Measurements from ENCODE around the gene IDUA. TPM values are rescaled to one million over a fixed set of nuclear protein-coding genes. Genes with fewer than 3 reads are reported as not detected.

IDUA gene
- total RNA-seq, 1 donor from 2014 or later, result 9.5 TPM

DNA sequence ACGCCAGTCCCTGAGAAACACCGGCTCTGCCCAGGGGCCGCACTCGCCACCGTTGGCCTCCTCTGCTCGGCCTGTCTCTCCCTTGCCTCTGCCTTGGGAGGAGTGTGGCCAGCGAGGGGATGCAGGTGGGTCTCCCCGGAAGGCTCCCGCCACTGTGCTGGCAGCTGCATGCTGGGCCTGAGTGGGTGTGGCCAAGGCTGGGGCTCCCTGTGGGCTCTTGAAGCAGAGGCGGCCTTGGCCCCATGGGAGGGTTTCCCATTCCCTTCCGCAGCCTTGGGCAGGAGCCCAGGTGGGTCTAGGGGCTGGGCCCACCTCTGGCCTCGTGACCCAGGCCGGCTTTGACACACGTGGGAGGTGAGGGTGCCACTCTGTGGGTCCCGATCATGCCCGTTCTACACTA, 43.7 kb downstream of the IDUA start:
- no peak for DNase-seq (ENCODE audit: low read depth in 2 of 2)

DNA sequence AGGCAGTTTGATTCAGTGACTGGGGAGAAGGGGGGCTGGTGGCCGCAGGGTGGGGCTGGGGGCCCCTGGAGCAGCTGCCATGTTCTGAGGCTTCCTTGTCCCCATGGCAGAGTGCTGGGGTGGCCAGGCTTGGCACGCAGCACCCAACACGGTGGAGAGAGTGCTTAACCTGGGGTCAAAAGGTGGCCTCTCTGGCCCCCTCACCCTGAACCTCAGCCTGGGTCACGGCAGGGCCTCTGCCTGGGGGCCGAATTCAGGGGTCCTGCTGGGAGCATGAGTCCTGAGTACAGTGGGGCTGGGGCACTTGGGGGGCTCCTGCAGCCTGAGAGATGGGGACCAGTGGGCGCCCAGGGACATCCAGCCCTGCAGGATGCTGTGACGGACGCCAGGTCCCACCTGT, 44.5 kb downstream of the IDUA start:
- DNase-seq (ENCODE audit: low read depth in 2 of 2), result no peak

DNA sequence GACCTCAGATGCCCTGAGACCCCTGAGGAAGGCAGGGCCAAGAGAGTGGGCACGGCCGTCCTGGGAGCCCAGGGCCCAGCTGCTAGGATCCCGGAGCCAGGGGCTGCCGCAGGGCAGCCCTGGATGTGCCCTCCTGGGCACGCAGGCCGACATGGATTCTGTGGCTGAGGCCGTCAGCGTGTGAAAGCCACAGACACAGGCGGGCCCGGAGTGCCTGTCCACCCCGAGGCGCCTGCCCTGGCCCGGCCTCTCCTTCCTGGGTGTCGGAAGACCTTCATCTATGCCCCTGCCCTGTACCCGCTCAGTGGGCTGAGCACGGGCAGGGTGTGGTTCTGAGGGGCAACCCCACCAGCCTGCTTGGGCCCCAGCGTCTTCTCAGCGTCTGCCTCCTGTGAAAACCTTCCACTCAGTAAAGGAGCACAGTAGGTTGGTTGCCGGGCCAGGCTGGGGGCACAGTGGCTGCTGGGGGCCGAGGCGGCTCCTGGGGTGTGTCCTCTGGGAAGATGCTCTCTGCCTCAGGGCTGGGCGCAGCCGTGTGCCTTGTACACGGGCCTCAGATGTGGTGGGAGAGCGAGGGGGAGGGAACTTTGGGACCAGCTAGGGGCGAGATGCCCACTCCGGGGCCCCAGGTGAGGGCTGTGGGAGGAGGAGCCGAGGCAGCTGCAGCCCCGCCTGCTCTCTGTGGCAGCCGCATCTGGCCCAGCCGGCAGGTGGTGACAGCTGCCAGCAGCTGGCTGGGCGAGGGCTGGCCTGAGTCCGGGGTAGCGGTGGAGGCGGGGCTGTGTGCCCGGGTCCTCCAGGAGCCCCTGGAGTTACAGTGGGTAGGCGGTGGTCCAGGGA, 45.3 kb downstream of the IDUA start:
- DNase-seq (ENCODE audit: low read depth in 2 of 2), result peak in 1 of 2 donors; percentile 39

DNA sequence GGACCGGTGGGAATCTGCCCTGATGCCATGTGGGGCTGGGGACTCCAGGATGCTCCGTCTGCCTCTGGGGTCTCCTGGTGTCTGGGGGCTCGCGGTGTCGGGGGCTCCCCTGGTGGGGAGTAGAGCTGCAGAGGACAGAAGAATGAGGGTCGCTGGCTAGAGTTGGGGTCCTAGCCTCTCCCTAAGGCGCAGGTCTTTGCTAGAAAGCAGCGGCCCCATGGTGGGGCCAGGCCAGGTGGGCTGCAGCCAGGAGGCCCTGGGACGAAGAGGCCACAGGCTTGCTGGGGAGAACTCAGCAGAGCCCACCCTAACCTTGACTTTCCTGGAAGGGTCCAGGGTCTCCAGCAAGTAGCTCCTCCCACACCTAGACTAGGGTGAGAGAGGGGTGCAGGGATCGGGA, 46.0 kb downstream of the IDUA start:
- no peak for DNase-seq (ENCODE audit: low read depth in 2 of 2)

DNA sequence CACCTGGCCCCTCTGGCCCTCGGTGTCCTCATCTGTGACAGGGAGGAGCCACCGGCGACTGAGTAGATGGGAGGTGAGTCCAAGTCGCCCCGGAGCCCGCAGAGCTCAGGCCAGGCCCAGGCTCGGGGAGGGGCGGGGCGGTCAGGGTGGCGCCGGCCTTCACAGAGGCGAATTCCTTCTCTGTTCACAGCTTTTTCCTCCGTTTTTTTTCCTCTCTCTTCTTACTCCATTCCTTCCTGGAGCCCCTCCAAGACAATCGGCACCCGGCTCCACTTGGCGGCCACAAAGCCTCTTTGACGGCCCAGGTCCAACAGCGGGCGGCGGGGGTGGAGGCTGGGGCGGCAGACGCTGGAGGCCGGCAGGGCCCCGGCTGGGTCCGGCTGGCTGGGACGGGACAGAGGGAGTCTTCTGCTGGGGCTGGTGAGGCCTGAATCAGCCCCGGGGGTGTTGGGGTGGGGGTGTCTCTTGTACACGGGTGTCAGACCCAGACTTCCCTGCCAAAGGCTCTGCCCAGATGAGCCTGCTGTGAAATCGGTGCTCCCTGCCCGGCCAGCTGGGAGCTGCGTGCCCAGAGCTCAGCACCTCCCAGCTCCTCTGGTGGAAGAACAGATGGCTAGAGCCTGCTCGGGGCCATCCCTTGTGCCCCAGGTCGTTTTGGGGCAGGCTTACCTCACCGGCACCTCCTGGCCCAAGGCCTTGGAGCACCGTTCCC, 47.2 kb downstream of the IDUA start:
- DNase-seq (ENCODE audit: low read depth in 2 of 2), result no peak

DNA sequence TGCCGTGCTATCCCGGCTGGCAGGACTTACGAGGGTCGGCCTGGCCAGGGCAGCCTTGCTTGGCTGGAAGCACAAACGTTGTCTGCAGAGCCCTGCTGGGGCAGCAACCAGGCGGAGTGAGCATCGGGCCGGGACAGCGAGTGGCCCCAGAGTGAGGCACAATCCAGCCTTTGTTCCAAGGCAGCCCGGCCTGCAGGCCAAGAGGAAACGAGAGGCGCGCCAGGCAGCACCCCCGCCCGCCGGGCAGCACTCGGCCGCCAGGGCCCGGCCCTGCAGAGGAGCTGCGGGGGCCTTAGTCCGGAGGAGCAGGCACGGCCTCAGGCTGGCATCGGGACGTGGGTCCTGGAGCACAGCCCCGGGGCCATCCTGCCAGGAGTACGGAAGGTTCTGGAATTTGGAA, 48.7 kb downstream of the IDUA start:
- peak; percentile 44 to 48 for DNase-seq (ENCODE audit: low read depth in 2 of 2)

DNA sequence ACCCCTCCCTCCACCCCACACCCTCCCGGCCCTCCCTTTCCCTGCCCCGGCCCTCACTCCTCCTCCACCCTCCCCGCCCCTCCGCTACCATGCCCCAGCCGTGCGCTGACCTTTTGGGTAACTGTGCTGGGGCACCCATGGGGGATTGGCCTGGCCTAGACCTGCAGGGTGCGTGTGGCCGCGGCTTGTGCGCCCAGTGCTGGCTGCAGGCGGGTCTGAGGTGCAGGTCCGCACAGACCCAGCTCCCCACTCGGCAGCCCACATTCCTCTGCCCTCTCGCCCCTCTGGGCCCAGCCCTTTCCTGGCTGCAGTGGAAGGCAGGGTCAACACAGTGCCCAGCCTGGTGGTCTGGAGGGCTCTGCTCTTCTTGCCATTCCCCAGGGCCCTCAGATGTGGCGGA, 49.3 kb downstream of the IDUA start:
- no peak for DNase-seq (ENCODE audit: low read depth in 2 of 2)

DNA sequence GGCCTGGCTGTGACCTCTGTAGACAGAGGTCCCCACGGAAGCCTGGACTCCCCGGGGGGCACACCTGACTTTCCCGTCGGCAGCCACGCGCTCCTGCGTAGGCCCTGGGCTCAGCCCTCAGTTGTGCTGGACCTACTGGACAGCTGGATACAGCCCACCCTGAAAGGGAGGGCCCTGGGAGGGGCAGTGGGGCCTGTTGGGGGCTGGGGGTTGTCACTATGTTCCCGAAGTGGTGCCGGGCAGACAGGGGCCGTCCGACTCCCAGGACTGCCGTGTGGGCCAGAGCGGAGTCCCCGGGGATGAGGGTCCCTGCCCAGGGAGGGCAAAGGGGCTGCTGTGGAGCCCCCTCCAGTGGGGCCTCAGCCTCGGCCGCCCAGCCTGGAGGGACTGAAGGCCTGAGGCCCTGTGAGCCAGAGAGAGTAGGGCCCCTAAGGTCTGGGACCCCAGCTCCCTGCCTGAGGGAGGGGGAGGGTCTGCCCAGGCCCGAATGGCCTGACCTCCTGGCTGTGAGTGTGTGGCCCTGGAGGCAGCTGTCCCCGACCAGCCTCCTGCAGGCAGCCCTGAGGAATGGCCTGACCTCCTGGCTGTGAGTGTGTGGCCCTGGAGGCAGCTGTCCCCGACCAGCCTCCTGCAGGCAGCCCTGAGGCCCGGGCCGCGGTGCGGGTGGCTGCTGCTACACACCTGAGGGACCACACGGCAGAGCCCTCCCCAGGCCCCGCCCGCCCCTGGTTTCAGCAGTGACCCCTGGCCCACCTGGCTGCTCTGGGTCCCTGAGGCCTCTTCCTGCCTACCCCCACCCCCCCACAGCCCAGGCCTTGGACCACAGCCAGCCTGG, 50.3 kb downstream of the IDUA start:
- DNase-seq (ENCODE audit: low read depth in 2 of 2), result no peak

DNA sequence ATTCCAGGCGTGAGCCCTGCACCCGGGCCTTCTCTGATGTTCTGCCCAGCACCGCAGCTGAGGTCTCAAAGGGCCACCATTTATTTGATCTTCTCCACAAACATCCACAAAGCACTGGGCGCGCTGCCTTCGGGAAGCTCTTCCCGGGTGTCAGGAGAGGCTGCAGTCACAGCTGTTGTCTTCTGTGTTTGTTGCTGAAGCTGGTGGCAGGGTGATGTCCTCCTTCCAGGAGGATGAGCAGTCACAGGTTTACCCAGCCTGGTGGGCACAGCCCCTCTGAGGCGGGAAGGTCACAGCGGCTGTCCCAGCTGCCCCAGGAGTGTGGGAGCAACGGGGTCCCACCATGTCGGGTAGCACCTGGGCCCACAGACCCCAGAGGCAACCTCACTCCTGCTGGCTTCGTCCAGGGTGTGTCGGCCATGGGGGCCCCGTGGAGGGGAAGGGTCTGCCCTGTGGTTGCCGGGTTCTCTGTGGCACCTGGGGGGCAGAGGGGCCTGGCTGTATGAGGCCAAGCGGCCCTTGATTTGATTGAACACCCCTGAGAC, 52.2 kb downstream of the IDUA start:
- DNase-seq (ENCODE audit: low read depth in 2 of 2), result no peak

DNA sequence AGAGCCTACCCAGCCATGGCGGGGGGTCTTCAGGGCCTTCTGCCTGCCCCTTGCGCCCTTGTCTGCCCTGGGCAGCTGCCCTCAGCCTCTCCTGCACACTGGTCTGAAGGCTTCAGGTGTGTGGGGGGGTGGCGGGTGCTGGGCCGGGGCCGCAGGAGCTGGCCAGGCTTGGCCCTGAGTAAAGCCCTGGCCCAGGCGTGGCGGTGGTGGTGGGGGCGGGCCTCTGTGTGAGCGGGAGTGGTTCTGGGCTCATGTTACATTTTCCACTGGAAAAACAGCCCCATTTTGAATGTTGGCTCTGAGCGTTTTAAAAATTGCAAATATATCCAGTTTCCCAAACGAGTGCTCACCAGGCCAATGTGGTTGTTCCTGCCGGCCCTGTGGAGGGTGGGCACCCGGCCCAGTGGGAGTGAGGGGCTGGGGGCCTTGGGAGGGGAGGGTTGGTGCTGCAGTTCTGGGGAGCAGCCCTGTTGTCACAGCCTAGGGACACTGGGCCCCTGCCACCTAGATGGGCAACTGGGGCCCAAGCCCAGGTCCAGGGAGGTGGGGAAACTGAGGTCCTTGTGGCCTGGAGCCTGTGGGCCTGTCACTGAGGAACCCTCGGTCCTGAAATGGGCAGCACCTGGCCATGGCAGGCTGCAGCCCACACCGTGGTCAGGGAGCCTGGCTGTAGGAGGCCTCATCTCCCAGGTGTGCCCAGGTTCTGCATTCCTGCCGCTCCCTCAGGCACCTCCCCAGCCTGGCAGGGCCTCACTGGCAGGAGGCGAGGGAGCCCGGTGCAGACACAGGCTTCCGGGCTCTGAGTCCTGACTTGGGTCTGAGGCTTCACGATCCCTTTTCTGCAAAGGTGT, 52.9 kb downstream of the IDUA start:
- peak; percentile 16 to 79 for DNase-seq (ENCODE audit: low read depth in 2 of 2)

DNA sequence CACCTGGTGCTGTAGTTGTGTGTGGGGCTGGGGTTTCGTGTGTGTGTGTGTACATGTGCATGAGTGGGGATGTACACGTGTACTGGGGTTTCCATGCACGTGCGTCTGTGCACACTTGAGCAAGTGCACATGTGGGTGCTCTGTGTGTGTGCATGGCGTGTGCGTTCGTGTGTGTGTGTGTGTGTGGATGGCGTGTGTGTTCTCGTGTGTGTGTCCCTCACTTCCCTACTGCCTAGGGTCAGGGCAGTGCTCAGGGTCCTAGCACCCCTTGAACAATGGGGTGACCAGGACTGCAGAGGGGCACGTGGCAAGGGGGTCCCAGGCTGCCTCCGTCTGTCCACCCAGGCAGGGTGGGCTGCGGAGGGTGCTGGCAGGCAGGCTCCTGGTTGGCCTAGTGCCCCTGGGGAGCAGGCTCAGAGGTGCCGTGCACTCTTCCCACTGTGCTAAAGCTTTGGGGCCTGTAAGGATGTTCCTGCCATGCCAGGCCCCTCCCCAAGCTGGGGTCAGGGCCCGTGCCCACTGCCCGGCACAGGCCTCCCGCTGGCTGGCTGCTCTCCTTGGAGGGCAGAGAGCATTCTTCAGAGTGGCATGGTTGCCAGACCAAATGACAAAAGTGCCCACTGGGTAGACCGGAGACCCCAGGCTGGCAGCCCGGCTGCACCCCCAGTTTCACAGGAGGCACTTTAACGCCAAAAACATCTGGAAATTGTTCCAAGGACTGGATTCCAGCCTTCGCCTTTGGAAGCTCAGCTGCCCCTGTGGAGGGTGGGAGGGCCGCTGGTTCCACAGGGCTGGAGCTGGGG, 53.7 kb downstream of the IDUA start:
- DNase-seq (ENCODE audit: low read depth in 2 of 2), result no peak

DNA sequence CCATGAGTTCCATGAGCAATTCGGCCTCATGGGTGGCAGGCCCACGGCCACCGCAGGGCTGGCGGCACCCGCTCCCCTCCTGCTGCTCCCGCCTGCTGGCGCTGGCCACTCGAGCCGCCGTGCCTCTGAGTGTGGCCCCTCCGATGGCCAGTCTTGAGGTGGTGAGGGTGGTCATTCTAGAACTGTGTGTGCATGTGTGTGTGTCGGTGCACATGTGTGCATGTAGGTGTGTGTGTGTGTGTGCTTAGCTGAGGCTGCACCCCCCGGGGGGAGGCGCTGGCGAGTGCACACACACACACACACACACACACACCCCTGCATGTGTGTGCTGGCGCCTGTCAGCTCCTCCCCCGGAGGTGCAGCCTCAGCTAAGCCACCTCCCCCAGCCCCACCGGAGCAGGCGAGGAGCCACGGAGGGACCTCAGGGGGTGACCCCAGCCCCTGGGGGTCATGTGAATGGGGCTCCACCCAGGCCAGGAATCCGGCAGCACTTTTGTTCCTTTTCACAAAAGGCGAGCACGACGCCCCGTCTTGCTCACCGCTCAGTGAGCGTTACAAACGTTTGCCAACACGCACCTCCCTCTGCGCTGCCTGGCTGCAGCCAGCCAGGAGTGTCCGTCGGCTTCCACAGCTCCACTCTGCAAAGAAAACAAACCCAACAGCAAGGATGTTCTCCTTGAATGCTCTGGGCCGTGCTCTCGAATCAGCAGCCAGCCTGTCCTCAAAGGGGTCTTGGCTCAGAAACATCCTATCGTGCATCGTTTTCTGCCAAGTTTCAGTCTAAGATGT, 54.5 kb downstream of the IDUA start:
- peak; percentile 29 to 50 for DNase-seq (ENCODE audit: low read depth in 2 of 2)

DNA sequence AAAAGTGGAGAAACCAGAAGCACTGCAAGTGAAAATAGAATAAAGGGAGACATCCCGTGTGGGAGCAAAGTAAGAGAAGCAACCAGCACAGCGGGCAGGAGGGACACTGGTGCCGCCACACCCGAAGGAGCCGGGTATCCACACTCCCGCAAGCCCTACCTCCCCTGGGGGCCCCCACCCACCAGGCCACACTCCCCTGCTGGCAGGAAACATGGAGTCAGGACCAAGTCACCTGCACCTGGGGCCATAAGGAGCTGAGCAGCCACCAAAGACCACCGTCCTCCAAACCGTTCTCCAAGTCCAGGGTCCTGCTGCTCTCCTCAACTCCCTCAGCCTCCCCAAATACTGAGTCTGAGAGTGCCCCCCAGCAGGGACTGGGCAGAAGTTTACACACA, 55.1 kb downstream of the IDUA start:
- DNase-seq (ENCODE audit: low read depth in 2 of 2), result no peak

DNA sequence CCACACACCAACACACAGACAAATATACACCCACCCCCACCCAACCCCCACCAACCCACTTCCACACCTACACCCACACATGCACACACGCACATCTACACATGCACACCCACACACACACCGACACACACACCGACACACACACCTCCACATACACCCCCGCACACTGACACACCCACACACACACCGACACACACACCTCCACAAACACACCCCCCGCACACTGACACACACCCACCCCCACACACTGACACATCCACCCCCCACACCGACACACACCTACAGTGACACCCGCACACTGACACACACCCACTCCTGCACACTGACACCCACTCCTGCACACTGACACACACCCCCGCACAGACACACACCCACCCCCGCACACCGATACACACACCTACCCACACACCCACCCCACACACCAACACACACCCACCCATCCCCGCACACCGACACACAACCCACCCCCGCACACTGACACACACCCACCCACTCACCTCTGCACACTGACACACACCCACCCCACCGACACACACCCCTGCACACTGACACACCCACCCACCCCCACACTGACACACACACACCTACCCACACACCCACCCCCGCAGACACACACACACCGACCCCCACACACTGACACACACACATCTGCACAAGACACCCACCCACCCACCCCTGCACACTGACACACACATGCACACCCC, 55.7 kb downstream of the IDUA start:
- no peak for DNase-seq (ENCODE audit: low read depth in 2 of 2)

DNA sequence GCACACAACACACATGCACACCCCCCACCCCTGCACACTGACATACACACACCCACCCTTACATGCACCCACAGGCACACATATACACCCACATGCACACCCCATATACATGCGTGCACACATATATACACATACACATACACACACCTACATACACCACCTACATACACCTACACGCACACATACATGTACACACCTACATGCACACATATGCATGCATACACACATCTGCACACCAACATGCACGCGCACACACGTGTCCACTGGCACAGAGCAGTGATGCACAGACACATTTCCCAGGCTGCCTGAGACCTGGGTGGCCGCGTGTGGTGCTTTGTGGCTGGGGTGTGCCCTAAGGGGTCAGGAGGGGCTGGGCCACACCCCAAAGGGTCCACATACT, 56.3 kb downstream of the IDUA start:
- DNase-seq (ENCODE audit: low read depth in 2 of 2), result no peak

DNA sequence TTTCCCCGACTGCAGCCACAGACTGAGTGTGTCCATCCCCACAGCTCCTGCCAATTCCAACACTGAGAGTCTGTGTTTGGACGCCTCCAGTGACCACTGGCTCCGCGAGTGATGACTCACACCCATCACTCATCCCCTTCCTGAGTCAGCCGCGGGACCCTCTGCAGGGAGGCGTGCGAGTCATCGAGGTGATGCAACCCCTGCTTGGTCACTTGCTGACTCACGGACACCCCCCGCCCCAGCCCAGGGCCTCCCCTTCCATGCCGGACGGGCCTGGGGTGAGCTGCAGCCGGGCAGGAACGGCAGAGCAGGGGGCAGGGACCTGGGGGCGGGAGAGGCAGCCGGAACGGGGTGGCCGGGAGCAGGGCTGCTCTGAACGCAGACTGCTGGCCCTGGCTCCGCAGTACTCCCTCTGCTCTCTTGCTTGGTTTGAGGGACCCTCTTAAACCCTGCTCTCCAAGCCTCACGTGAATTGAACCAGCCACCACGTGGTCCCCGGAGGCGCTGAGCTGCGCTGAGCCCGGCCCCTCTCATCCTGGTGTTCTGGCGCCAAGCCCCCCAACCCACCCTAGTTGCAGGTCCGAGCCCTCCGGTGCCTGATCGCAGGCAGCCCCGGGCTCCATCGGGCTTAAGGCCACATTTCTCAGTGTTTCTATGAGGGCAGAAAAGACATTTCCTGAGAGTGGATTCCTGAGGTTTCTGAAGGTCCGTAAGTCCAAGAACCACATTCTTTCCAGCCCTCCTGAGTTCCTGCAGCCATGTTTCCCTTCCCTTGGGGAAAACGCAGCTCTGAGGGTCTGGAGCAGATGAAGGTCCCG, 57.0 kb downstream of the IDUA start:
- peak; percentile 98 to 99 for DNase-seq (ENCODE audit: low read depth in 2 of 2)

DNA sequence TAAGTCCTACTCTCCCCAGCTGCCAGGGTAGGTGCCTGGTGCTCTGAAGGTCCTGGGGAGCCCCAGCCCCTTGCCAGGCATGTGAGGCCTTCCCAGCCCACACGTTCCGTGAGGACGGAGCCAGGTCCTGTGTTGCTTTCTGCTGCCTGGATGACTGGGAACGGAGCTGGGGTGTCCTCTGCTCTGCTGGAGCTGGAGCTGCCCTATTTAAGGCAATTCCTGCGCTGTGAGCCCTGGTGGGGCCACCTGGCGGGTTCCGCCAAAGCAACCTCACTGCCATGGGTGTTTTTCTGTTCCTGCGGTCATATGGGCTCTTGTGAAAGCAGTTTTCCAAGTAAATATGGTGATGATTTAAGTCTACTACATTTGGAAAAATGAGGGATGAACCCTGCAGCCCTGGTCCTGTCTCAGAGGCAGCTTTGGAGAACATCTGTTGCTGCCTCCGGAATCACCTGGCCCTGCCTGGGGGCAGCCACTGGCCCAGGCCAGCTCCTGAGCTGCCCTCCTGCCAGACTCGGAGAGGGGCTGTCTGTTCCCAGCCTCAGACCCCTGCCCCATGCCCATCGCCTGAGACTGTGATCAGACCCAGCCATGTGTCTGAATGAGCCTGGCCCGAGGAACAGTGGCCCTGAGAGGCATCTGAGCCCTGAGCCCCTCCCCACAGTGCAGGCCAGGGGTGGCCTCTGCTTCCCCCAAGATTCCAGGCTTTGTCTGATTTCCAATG, 57.8 kb downstream of the IDUA start:
- DNase-seq (ENCODE audit: low read depth in 2 of 2), result no peak

All from lung microvascular endothelial cell (primary cell).